ENCODE data around the gene SEC31A.

Gene SEC31A

DNA sequence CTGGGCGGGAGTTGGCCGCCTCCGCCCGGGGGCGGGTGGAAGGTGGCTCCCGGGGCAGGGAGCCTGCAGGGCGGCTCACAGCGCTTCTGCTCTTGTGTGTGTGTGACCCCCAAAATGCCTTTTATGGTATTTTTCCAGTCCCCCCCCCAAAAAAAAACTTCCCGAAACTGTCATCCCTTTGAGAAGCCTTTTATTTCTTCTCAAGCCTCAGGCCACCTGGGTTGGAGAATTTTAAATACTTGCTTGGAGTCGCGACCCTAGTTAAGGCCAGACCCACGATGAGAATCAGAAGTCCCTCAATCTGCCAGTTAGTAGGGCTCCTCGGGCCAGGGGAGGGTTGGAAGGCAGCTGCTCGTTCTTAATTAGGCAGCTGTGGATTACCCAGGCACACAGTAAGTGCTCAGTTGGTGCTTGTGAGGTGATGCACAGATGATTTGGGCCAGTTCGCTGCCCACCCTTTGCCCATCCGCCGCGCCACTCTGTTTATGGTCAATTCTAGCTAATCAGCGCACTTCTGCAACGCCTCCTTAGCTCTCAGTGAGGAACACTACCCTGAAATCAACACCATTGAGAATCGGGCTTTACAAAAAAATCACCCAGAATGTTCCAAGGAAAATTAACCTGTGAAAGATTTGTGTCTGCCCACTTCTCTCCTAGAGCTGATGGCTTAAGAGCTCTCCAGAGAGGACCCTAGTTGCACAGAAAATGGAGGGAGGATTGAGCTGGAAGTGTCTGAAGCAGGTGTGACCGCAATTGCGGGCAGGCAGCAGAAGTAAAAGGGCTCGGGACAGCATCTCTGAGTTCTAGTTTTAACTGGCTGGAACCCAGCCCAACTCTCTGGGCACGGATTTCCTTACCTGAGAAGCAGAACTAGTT, 91.7 kb downstream of the SEC31A start:
- TF ChIP-seq CTCF (IDR thresholded peaks at IDR 0.05; ENCODE audit: insufficient read depth, low read length, poor library complexity, severe bottlenecking), result no peak
- Histone ChIP-seq H3K27me3 (replicated peaks; ENCODE audit: control insufficient read depth, insufficient read depth, low read length) (no peaks in the 10 kb centered on the region), H3K36me3 (ENCODE audit: control insufficient read depth, insufficient read depth, low read length) (no peaks in the 10 kb centered on the region), H3K4me3 (replicated peaks; ENCODE audit: low read depth, low read length) (peak overlapping the region; percentile 63)
- peak; percentile 14 for DNase-seq (ENCODE audit: extremely low read depth, insufficient read length)

- H3K4me3 ChIP-seq (replicated peaks; ENCODE audit: low read depth, low read length), result peak within 1 kb of the TSS; percentile 63
- peak; percentile 13 for TF ChIP-seq CTCF (IDR thresholded peaks at IDR 0.05; ENCODE audit: insufficient read depth, low read length, poor library complexity, severe bottlenecking)
- H3K36me3 ChIP-seq (ENCODE audit: control insufficient read depth, insufficient read depth, low read length), result no peaks in the 10 kb centered on the region
- no peaks in the 10 kb centered on the region for H3K27me3 ChIP-seq (replicated peaks; ENCODE audit: control insufficient read depth, insufficient read depth, low read length)
- DNase-seq (ENCODE audit: extremely low read depth, insufficient read length), result peak; percentile 73
Measured at GRCh38 chr4:82798168-82799005, 92.6 kb downstream of the SEC31A start, which contains the start of gene SCD5. SCD5 (minus strand) TSS chr4:82798796; CDS start chr4:82798537, 259 bp downstream.

DNA sequence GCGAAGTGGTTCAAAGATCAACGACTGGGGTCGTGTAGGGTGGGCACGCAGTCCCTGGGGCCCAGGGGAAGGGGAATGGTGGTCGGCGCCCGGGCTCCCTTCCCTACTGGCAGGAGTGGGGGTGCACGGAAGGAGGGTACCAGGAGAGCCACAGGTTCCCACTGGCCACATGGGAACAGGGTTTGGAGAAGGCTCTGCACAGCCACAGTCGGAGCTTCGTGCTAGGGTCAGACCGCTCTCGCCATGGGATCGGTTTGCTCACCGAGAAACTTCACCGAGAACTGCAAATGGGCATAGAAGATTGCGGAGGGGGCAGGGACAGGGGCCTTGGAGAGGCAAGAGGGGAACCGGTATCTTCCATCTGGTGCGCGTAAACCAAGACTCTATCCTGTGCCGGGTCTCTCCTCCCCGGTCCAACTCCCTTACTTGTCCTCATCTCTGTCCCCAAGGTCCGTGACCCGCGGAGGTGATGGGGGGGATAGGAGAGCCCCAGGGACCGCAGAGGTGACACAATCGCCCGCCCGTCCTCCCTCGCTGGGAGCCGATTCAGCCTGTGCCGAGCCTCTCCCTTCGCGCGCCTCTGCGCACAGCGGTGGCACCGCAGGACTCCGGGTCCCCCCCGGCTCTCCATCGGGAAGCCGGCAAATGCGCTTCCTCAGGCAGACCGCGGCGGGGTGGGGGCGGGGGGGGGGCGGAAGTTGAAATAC, 93.4 kb downstream of the SEC31A start:
- TF ChIP-seq CTCF (IDR thresholded peaks at IDR 0.05; ENCODE audit: insufficient read depth, low read length, poor library complexity, severe bottlenecking), result no peak
- H3K27me3 ChIP-seq (replicated peaks; ENCODE audit: control insufficient read depth, insufficient read depth, low read length), result no peaks in the 10 kb centered on the region

DNA sequence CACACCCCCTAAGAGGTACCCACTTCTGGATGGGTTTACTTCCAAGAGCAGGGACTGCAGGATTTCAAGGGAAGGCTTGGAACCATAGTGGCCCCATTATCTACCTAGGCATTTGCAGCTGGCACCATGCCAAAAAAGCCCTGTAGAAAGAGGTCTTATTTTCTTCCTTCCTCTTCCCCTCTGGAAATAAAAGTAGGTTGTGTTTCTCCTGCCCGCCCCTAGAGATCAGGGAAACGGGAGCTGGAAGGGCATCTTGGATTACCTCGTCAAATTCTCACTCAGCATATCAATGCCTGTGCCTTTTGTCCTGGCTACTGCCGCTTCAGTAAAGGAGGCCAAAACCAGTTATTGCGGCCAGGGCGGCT, 93.9 kb downstream of the SEC31A start:
- DNase-seq (ENCODE audit: extremely low read depth, insufficient read length), result no peak
- H3K4me3 ChIP-seq (replicated peaks; ENCODE audit: low read depth, low read length), result no peak overlapping the region
- TF ChIP-seq CTCF (IDR thresholded peaks at IDR 0.05; ENCODE audit: insufficient read depth, low read length, poor library complexity, severe bottlenecking), result no peak
- no peaks in the 10 kb centered on the region for H3K36me3 ChIP-seq (ENCODE audit: control insufficient read depth, insufficient read depth, low read length)
- no peaks in the 10 kb centered on the region for H3K27me3 ChIP-seq (replicated peaks; ENCODE audit: control insufficient read depth, insufficient read depth, low read length)

More for the DNA sequence above, 93.4 kb downstream of the SEC31A start:
- H3K36me3 ChIP-seq (ENCODE audit: control insufficient read depth, insufficient read depth, low read length), result no peaks in the 10 kb centered on the region
- DNase-seq (ENCODE audit: extremely low read depth, insufficient read length), result peak; percentile 30
- peak overlapping the region; percentile 63 for H3K4me3 ChIP-seq (replicated peaks; ENCODE audit: low read depth, low read length)

- Histone ChIP-seq H3K36me3 (ENCODE audit: control insufficient read depth, insufficient read depth, low read length) (no peaks in the 10 kb centered on the region), H3K4me3 (replicated peaks; ENCODE audit: low read depth, low read length) (no peak overlapping the region), H3K27me3 (replicated peaks; ENCODE audit: control insufficient read depth, insufficient read depth, low read length) (no peaks in the 10 kb centered on the region)
- no peak for DNase-seq (ENCODE audit: extremely low read depth, insufficient read length)
- no peak for TF ChIP-seq CTCF (IDR thresholded peaks at IDR 0.05; ENCODE audit: insufficient read depth, low read length, poor library complexity, severe bottlenecking)
Measured at GRCh38 chr4:82792912-82793649, 97.9 kb downstream of the SEC31A start.

Measured in GM06990 (cell line).